ENCODE results near the gene FSTL3.

DNA sequence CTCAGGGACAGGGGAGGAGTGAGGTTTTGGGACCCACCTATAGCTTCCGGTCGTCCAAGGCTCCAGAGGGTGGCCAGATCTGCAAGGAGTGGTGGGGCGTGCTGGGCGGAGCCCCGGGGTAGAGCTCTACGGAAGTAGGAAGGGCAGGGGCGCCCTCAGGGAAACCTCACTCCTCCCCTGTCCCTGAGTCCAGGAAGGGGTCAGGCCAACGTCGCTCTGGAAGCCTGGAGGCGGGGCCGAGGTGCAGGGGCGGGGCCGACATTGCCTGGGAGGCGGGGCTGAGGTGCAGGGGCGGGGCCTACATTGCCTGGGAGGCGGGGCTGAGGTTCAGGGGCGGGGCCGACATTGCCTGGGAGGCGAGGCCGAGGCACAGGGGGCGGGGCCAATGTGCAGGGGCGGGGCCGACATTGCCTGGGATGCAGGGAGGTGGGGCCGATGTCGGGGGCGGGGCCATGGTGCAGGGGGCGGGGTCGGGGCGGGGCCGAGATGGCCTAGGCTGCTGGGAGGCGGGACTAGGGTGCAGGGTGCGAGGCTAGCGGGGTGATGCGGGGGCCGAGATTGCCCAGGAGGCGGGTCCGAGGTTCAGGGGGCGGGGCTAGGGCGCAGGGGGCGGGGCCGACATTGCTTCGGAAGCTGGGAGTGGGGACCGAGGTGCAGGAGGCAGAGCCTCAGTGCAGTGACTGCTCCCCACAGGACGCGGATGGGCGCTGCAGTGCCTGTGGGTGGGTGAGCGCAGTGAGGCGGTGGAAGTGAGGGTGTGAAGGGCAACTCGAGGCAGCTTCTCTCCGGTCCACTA is 27.7 kb downstream of the FSTL3 start:
- TF ChIP-seq EZH2 (IDR thresholded peaks at IDR 0.05), result no peak
- no peak for TF ChIP-seq POLR2AphosphoS5 (IDR thresholded peaks at IDR 0.05; ENCODE audit: borderline replicate concordance, low read depth, low read length)
- TF ChIP-seq FOXP2 (optimal IDR thresholded peaks at IDR 0.05; ENCODE audit: control extremely low read depth, extremely low read length, insufficient read depth), result no peak
